A549 treated with RU486 at 1 μM for 4 hours (cell line): Measurements from ENCODE around the gene HES1. TPM values are rescaled to one million over a fixed set of nuclear protein-coding genes. Genes with fewer than 3 reads are reported as not detected.

Experiments used
- total RNA-seq: library from RNA; stranded (reverse); fragments of 200-300 nt; extraction: Qiagen RNA extraction; gene quantifications from 5 replicates; pipeline ENCODE4 v1.2.3, GENCODE V29; 2022; ENCODE audit warnings: low read depth

HES1 gene, protein sequence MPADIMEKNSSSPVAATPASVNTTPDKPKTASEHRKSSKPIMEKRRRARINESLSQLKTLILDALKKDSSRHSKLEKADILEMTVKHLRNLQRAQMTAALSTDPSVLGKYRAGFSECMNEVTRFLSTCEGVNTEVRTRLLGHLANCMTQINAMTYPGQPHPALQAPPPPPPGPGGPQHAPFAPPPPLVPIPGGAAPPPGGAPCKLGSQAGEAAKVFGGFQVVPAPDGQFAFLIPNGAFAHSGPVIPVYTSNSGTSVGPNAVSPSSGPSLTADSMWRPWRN
- total RNA-seq = 10.4 to 16.2 TPM (median 14.4 TPM) in 5 replicates

DNA sequence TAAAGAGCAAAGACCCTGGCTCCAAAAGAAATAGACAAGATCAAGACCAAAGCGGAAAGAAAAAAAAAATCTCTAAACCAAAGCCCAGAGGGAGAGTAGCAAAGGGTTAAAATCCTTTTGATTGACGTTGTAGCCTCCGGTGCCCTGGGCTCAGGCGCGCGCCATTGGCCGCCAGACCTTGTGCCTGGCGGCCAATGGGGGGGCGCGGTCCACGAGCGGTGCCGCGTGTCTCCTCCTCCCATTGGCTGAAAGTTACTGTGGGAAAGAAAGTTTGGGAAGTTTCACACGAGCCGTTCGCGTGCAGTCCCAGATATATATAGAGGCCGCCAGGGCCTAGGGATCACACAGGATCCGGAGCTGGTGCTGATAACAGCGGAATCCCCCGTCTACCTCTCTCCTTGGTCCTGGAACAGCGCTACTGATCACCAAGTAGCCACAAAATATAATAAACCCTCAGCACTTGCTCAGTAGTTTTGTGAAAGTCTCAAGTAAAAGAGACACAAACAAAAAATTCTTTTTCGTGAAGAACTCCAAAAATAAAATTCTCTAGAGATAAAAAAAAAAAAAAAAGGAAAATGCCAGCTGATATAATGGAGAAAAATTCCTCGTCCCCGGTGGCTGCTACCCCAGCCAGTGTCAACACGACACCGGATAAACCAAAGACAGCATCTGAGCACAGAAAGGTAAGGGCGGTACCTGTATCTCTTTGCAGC is at the start of gene HES1:
Gene HES1, plus strand, starts transcription at position 343 of the 713 bp plus-strand sequence. Its CDS starts 233 bp downstream, at position 576.

Other genes starting within 250 kb of the HES1 start
- gene CPN2, start 215.2 kb downstream of the HES1 start, total RNA-seq = not detected in 5 replicates
- gene LRRC15, start 233.6 kb downstream of the HES1 start, total RNA-seq = 0.15 to 0.22 TPM (median 0.22 TPM) in 5 replicates